IPS DF 4.7 (cell line): Measurements from ENCODE around the gene BCAS1.

Experiments
- DNase-seq: peaks from one replicate; pipeline ENCODE4 v3.0.0-alpha.2; 2013; ENCODE audit warnings: low spot score; ENCODE audit errors: extremely low read depth

BCAS1 gene

DNA sequence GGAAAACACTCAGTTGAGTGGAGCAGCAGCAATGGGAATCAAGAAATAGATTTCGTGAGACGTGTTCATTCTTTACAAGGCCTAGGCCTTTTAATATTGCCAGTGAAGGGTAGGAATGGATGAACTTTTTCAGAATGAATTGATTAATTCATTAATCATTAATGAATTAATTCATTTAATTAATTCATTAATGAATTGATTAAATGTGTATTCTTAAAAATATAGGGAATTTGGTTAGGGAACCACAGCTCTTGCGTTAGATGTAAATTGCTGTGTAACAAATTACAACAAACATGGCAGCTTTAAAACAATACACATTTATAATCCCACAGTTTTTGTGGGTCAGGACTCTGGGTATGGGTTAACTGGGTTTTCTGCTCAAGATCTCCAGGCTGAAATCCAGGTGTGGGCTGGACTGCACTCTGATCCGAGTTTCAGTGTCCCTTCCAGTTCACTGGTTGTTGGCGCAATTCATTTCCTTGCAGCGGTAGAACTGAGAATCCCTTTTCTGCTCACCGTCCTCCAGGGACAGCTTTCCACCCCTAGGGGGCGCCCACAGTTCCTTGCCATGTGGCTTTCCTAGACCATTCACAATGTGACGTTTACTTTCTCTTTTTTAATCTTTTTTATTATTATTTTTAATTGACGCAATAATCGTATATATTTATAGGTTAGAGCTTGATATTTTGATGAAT lies 32.8 kb upstream of the BCAS1 start:
- DNase-seq, result peak; percentile 49

DNA sequence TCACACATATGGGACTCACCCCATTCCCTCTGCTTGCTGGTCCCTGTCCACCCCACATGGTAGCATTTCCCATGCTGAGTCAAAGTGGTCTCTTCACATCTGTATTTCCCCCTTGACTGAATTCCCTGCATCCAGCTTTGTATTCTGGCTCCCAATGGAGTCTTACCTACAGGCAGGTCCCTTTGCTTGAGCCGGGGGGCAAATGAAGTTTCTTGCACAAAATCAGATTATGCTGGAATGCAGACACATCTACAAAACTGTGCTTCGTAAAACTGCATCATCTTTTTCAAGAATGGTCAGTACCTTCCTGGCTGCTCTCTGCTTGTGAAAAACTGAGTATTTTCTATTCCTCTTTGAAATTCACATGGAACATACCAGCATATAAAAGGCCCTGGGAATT lies 32.1 kb upstream of the BCAS1 start:
- no peak for DNase-seq

DNA sequence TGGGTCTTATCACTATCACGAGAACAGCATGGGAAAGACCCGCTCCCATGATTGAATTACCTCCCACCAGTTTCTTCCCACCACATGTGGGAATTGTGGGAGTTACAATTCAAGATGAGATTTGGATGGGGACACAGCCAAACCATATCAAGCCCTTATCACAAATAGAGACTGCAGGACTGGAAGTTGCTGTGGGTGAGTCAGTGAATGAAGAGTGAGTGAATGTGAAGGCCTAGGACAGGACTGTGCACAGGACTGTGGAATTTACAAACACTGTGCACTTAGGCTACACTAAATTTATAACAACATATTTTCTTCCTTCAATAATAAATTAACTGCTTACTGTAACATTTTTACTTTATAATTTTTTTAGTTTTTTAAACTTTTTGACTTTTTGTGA lies 30.2 kb upstream of the BCAS1 start:
- no peak for DNase-seq

DNA sequence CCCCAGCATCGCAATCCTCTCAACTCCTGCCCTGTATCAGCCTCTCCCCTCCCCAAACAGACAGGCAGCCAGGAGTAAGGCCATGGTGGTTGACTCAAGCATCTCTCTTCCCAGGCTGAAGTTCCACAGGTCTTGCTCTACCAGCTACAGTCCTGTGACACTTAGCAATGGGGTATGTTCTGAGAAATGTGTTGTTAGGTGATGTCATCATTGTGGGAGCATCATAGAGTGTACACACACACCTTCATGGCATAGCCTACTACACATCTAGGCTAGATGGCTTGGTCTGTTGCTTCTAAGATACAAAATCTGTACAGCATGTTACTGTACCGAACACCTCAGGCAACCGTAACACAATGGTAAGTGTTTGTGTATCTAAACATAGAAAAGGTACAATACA lies 29.5 kb upstream of the BCAS1 start:
- no peak for DNase-seq

DNA sequence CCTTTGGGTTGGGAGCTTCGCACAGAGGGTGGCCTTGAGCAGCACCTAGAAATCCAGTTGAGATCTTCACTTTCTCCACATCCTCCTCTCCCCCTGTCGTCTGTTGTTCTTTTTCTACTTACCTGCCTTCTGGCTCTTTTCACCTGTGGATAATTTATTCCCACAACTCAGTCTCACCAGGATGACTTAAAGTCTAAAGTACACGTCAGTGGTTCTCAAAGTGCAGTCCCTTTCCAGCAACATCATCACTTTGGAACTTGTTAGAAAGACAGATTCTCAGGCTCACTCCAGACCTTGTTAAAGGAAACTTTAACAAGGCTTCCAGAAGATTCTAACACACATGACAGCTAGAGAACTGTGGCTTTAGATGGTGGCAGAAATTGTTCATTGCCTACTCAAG lies 27.7 kb upstream of the BCAS1 start:
- DNase-seq, result no peak

DNA sequence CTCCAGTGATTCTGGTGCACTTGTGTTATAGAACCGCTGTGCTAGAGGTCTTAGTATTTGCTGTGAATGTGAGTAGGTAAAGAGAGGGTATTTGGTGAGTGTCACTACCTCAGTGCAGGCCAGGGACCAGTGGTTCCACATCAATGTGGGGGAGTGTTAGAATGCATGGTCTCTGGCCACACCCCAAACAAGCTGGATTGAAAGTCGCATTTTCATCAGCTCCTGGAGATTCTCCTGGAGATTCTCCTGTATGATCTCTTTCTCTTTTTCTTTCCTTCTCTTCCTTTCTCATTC lies 26.8 kb upstream of the BCAS1 start:
- no peak for DNase-seq

DNA sequence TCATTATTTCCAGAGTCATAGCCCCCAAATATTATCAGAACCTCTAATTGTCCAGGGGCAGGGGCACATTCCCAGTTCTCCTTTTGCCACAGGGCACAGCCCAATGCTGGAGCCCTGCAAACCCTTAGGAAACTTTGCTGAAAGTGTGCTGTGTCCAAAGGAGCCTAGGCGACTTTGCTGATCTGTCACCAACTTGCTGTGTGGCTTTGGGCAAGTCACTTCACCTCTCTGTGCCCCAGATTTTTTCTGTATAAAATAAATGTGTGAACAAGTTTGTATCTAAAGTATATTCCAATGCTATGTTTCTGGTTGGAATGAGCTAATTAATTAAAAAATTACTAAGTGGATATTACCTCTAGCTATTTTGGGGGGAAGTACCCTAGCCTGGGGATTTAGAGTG lies 25.4 kb upstream of the BCAS1 start:
- DNase-seq, result no peak

DNA sequence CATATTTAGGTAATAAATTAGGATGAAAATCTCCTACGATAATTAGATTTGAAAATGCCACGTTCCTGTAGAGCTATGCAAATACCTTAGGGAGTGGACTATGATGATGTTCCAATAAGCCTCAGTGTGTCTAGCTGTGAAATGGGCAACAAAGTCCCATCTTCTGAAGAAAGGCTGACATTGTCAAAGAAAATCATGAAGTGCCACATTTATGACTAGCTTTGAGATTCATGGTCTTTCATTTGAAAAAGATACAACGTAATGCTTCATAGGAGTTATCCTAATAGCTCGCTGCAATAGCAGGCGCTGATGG lies 23.8 kb upstream of the BCAS1 start:
- DNase-seq, result no peak

DNA sequence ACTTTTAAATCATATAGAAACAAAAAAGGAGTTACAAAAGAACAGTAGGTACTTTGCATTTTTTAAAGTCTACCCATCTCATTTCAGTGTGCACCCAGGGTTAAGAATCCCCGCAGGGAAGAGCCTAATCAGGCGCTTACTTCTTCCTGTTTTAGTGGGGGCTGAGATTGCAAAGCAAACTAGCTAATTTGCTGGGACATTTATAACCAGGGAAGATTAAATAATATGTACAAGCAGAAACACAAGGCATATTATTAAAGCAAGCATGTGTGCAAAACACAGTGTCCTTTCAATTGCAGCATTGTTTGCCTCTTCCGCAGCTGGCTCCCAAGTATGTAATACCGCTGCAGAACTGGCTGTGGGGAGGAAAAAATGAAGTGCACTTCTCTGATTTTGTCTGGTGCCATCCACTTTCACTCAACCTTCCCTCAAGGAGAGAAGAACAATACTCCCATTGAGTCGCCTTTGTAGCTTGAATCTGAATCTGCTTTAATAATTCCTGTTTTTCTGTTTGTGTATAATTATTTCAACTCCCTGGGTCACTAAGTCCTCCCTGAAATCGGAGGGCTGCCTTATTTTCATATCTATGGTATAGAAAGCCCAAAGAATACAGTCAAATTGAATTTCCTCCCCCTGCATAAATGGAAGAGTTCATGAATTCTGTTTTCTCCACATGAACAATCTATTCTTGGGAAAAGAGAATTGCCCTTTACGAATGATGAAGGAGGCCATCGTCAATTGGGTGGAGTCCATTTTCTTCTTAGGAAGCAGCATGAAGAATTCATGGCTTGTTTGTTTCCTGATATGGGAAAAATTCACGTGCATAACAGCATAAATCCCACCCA lies 23.3 kb upstream of the BCAS1 start:
- no peak for DNase-seq

DNA sequence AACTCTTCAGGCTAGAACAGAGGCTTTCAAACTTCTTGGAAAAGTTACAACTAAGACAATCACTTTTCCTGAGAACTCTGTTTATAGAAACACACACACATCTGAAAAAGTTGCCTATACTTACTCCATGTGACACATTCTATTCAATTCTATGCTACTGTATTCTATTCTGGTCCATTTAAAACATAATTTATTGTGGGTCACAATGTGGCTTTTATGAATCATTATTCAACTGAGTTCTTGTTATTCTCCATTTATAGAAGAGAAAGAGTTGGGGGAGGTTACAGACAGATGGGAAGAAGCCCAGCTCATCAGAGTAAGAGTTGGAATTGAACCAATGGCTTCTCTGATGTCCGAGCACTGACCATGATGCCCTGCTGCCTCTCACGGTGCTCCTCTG lies 21.6 kb upstream of the BCAS1 start:
- no peak for DNase-seq

DNA sequence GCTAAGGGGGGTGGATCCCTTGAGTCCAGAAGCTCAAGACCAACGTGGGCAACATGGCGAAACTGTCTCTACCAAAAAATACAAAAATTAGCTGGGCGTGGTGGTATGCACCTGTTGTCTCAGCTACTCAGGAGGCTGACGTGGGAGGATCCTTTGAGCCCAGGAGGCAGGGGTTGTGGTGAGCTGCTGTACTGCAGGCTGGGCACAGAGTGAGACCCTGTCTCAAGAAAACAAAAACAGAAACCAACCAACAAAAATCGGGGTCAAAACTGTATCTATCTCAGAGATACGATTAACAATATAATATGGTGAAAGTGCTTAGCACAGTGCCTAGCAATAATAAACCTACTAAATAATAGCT lies 20.7 kb upstream of the BCAS1 start:
- DNase-seq, result no peak

DNA sequence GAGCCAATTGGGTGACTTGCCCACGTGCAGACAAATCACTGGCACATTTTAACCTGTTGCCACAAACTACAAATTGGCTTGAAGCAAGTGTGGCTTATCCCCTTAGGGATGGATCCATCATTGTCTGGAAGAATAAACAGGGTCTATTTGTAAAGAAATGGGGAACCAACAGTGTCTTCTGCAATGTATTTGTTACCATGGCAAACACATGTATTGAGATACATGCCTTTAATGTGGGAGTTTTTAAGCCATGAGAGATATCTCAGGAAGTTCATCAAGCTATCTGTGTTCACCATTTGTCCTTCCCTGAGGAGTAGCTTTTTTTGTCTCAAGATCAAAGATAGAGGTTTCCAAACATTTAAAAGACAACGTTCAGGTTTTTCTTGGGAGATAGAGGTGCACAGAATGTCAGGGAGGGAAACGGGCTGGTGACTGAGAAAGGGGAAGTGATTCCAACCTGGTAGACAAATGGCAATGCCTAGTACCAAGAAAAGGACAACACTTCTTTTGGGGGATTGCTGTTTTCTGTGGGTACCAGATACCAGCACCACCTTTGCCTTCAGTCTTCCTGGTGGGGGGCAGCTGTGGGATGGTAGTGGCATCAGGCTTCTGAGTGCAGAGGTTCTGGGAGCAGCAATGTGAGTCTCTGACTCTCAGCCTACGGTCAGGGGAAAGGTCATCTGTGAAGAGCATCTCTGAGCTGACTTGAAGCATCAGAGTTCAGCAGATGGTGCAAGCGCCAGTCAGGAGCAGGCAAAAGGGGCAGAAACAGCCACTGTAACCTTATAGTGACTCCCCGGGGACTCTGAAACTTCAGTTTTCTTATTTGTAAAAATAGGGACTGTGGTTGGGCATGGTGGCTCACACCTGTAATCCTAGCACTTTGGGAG lies 20.1 kb upstream of the BCAS1 start:
- DNase-seq, result no peak

DNA sequence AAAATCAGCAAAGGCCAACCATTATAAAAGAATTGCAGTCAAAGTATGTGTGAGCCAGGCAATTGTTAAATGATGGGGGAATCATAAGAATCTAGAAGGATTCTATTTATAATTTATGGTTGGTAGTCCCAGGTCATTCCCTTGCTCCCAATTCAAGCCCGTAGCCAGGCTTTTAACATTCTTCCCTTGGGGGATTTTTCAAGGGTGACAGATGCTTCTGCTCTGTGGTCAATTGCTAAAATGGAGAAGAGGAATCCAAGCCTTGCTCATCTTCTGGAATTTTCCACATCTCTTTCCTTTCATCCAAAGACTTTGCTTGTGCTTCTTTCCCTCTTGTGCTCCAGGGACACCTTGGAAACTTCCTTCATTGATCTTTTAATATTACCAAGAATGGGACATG lies 18.0 kb upstream of the BCAS1 start:
- DNase-seq, result no peak

DNA sequence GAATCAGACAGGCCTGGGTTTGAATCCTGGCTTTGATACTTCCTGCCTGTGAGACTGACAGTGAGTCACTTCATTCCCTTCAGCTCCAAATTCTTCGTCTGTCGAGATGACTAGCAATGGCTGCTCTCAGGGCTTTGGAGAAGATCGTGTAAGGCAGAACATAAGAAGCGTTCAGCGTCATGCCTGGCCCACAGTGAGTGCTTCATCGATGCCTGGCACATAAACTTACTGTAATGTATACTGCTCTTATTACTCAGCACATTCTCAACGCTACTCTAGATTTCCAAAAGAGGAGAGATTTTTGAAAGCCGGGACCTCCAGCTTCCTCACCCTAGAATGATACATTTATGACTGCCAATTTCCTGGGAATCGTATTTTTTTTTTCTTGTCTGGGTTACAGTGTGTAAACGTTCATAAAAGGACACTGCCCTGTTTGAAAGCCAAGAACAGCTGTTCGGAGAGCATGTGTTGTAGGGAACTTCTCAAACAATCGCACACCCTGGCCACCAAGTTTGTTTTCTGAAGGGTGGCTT lies 16.2 kb upstream of the BCAS1 start:
- no peak for DNase-seq

DNA sequence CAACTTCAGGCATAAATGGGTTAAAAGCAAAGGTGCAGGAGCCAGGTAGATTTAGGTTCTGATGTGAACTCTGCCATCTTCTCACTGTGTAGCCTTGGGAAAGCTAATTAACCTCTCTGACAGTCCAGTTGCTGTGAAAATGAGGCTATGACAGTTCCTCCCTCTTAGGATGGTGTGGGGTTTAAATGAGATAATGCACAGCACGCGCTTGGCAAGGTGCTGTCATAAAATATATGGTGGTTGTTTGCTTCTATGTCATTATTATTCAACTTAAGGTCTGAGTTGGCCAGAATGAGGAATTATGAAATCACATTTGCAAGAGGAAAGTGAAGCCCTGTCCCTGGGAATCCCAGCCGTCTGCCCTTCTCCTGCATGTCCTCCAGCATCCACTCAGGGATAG lies 15.5 kb upstream of the BCAS1 start:
- no peak for DNase-seq

DNA sequence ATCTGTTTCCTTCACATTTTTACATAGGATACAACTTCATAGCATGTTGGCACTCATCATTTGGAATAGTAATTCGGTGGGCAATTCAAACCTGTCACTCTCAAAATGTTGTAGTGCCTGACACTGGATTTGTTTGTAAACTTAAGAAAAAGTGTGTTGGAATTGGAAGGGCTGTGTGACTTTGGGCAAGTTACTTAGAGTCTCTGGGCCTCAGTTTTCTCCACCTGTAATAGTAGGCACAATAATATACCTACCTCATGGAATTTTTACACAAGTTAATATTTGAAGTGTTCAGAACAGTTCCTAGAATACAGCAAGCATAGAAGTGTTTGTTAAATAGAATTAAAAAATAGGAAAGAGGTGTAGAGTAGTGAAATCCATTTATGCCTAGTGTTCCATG lies 15.0 kb upstream of the BCAS1 start:
- no peak for DNase-seq

DNA sequence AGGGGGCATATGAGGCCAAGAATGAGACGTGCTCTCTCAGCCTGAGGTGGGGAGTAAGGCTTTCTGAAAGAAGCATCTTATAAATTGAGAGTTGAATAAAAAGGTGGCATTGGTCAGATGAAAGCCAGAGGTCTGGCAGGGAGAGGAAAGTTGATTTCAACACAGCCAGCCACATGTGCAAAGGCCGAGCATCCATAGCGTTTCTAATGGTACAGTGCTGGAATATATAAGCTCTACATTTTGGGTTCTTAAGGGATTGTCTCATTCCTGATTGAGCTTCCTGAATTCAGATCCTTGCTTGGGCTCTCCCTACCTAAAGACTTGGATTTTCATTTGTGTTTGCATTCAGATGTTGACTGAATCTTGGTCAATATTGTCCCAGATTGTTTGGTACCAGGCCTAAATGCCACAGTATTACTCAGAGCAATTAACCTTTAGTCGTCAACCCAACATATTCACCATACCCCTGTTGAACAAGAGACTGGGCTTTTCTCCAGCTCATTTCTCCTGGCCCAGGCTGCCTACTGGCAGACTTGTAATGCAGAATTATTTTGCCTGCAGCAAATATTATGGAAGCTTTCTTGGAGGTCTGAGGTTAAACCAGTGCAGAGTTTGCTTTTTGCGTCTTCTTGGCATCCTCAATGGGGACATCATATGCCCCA lies 14.5 kb upstream of the BCAS1 start:
- no peak for DNase-seq

DNA sequence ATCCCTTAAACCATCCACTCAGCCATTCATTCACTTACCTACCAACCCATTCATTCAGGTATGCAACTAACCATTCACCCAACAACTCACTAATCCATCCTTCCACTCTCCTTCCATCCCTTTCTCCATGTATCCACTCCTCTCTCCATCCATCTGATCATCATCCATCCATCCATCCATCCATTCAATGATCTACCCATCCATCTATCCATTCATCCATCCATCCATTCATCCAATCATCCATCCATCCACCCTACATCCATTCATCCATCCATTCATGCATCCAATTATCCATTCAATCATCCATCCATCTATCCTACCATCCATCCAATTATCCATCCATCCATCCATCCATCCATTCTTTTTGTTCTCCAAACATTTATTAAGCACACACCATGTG lies 13.8 kb upstream of the BCAS1 start:
- DNase-seq, result no peak

DNA sequence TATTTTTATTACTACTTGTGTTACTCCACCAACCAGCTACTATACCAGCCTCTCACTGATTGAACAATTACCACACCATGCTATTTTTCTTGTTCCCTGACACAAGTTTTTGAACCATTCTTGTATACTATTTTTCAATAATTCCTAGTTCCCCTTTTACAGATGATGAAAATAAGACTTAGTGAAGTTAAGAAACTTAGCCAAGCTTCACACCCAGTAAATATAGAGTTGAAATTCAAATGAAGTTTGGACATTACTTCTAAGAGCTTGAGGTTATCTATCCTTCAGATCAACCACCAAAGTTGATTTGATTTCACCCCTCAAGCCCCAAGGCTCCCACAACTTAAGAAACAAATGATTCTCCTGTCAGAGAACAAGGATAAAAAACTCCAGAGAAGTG lies 13.1 kb upstream of the BCAS1 start:
- DNase-seq, result no peak

DNA sequence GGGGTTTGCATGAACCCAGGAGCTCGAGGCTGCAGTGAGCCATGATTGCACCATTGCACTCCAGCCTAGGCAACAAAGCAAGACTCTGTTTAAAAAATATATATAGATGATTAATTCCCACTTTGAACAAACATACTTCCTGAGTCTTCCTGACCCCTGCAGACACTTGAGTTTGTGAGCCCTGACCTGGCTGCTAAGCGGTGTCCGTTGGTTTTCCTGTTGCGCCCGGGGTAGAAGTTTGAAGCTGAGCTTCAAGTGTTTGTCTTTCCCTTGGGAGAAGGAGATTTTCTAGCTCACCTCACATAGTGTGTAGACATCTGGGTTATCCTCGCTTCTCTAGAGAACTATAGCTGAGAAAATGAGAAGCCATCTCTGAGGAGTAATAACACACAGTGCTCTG lies 11.7 kb upstream of the BCAS1 start:
- no peak for DNase-seq

DNA sequence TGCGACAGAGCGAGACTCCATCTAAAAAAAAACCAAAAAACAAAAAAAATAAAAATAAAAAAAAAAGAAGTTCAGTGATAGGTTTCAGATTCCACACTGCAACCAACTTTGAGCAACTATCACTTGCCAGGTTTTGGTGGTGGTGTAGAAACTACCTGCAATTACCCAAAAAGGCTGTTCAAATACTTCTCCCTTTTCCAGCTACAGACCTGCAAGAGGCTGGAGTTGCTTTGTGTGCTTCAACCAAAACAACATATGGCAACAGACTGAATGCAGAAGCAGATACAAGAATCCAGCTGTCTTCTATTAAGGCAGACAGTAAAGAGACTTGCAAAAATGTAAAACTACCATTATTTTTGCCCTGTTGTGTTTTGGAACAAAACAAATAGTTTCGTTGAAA lies 9.3 kb upstream of the BCAS1 start:
- DNase-seq, result no peak
